ENCODE measurements around the gene LNX1.

DNA sequence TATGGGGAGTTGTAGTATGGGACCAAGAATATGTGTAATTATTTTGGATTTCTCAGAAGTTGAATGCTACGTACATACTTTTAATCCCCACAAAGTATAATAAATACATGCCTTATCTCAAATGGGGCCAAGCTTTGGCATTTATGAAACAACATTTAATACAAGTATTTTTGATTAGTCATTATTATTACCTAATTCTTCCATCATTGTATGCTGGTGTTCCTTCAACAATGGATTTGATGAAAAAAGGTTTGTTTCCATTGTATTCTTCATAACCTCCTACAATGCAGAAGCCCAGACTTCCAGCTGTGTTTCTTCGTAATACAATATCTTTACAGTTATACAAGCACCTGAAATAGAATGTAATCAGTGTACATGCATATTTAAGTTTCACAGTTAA, 130.0 kb downstream of the LNX1 start:
- TF ChIP-seq, protein P1, sequence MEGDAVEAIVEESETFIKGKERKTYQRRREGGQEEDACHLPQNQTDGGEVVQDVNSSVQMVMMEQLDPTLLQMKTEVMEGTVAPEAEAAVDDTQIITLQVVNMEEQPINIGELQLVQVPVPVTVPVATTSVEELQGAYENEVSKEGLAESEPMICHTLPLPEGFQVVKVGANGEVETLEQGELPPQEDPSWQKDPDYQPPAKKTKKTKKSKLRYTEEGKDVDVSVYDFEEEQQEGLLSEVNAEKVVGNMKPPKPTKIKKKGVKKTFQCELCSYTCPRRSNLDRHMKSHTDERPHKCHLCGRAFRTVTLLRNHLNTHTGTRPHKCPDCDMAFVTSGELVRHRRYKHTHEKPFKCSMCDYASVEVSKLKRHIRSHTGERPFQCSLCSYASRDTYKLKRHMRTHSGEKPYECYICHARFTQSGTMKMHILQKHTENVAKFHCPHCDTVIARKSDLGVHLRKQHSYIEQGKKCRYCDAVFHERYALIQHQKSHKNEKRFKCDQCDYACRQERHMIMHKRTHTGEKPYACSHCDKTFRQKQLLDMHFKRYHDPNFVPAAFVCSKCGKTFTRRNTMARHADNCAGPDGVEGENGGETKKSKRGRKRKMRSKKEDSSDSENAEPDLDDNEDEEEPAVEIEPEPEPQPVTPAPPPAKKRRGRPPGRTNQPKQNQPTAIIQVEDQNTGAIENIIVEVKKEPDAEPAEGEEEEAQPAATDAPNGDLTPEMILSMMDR (conservative IDR thresholded peaks at IDR 0.05 in 1 of 2, IDR thresholded peaks at IDR 0.05 in 1 of 2; ENCODE audit: low read depth in 1 of 2, low read length in 2 of 2): no peak
- TF ChIP-seq EZH2 (IDR thresholded peaks at IDR 0.05; ENCODE audit: low read length, missing control alignments): no peak

Measured in fibroblast of lung (primary cell).